LNCaP clone FGC (cell line): ENCODE measurements around the gene IDH3A.

ENCODE experiments used
- DNase-seq: peaks from one replicate; pipeline ENCODE4 v3.0.0-alpha.2; 2011; ENCODE audit warnings: low read depth
- H3K4me3 ChIP-seq: 2 replicates; pipeline ENCODE4 v1.5.1; 2011; ENCODE audit warnings: mild to moderate bottlenecking, low read depth, low read length, control low read depth
- TF ChIP-seq, protein P1 (sequence below): IDR thresholded peaks from 2 replicates; pipeline ENCODE4 v1.5.1; 2012; ENCODE audit warnings: mild to moderate bottlenecking; ENCODE audit not compliant: control insufficient read depth, insufficient read depth; ENCODE audit errors: extremely low read depth

IDH3A gene

GRCh38 chr15:78154955-78155354 lies 5.8 kb downstream of the IDH3A start:
- no peak for DNase-seq
- TF ChIP-seq, protein P1, sequence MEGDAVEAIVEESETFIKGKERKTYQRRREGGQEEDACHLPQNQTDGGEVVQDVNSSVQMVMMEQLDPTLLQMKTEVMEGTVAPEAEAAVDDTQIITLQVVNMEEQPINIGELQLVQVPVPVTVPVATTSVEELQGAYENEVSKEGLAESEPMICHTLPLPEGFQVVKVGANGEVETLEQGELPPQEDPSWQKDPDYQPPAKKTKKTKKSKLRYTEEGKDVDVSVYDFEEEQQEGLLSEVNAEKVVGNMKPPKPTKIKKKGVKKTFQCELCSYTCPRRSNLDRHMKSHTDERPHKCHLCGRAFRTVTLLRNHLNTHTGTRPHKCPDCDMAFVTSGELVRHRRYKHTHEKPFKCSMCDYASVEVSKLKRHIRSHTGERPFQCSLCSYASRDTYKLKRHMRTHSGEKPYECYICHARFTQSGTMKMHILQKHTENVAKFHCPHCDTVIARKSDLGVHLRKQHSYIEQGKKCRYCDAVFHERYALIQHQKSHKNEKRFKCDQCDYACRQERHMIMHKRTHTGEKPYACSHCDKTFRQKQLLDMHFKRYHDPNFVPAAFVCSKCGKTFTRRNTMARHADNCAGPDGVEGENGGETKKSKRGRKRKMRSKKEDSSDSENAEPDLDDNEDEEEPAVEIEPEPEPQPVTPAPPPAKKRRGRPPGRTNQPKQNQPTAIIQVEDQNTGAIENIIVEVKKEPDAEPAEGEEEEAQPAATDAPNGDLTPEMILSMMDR, result no peak
- no peak overlapping the region for H3K4me3 ChIP-seq

GRCh38 chr15:78155355-78155939 lies 6.3 kb downstream of the IDH3A start:
- no peak overlapping the region for H3K4me3 ChIP-seq
- TF ChIP-seq, protein P1, result no peak
- no peak for DNase-seq

DNA sequence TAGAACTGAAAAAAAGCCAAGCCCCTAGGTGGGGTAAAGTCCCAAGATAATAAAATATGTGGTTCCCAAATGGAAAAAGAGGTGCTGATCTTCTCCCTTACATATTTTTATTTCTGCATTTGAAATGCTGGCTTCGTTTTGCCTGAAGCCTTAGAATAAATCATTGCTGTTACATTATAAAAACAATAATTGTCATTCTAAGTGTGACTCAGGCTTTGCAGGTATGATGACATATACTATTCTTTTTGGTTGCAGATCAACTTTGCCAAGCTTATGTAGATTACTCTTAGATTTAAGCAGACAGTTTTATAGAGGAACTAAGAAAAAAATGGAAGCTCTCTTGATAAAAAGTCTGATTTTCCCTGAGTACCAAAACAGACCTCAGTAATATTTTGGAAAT lies 7.5 kb downstream of the IDH3A start:
- H3K4me3 ChIP-seq, result no peak overlapping the region
- DNase-seq, result no peak
- TF ChIP-seq, protein P1, result no peak

DNA sequence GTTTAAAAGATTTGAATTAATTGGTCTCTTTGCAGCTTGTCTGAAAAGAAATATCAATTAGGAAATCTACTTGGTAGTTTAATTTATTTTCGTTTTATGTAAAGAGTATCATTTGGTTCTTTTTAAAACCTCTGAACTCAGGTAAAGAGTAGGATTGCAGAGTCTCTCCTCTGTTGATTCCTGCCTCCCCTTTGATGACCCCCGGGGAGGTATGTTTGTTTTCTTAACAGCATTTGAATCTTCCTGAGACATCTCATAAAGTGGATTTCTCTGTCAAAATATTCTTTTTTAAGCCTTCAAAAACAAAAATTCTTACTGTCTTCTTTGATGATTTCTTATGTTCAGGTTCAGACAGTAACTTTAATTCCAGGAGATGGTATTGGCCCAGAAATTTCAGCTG lies 8.0 kb downstream of the IDH3A start:
- TF ChIP-seq, protein P1, result no peak
- DNase-seq, result no peak
- H3K4me3 ChIP-seq, result no peak overlapping the region

DNA sequence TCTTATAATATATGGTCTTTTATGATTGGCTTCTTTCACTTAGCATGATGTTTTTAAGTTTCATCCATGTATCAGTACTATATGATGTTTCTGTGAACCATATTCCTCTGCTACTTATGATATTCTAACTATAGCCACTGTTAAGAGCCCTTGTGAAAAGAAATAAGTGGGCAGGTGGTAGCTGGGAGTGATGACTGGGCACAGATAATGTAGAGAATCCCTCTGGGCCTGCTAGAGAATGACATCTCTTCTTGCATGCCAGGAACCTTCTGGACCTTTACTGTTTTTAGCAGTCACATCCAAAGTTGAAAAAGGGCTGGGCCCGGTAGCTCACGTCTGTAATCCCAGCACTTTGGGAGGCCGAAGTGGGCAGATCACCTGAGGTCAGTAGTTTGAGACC lies 10.2 kb downstream of the IDH3A start:
- no peak overlapping the region for H3K4me3 ChIP-seq
- DNase-seq, result no peak
- TF ChIP-seq, protein P1, result no peak

GRCh38 chr15:78162038-78162437 lies 12.9 kb downstream of the IDH3A start:
- H3K4me3 ChIP-seq, result no peak overlapping the region
- no peak for DNase-seq
- TF ChIP-seq, protein P1, result no peak

GRCh38 chr15:78164010-78164409 lies 14.8 kb downstream of the IDH3A start:
- TF ChIP-seq, protein P1, result no peak
- DNase-seq, result no peak
- no peak overlapping the region for H3K4me3 ChIP-seq
